ENCODE results near the gene PRSS27. TPM values are rescaled to one million over a fixed set of nuclear protein-coding genes. Genes with fewer than 3 reads are reported as not detected.

PRSS27 gene
- total and polyA plus RNA-seq, 2 donors (not counting 3 experiments of a cell fraction or from before 2014, with no cell fraction given) = 0.33 to 0.53 TPM

- no TSS peak for BruUV-seq (replicated peaks)
Observed at GRCh38 chr16:2700786-2701185, 19.2 kb downstream of the PRSS27 start.

More at GRCh38 chr16:2700786-2701185, 19.2 kb downstream of the PRSS27 start:
- no peak for FAIRE-seq
- Histone ChIP-seq H4K20me1 (replicated peaks; ENCODE audit: control insufficient read depth, extremely low read depth, insufficient read depth, low read length) (no peaks in the 10 kb centered on the region), H3K9ac (replicated peaks; ENCODE audit: extremely low read depth, insufficient read depth, low read length) (no peak overlapping the region), H3K27ac (ENCODE audit: insufficient read depth, low read depth, low read length) (no peak overlapping the region), H3K4me2 (ENCODE audit: insufficient read depth, low read length) (no peak overlapping the region), H3K9me3 (replicated peaks; ENCODE audit: control insufficient read depth, insufficient read depth, low read length) (no peaks in the 10 kb centered on the region), H3K79me2 (ENCODE audit: control insufficient read depth, insufficient read depth, low read length) (no peaks in the 10 kb centered on the region), H2AFZ (ENCODE audit: low read depth, low read length) (no peak overlapping the region), H3K4me3 (replicated peaks in 1 of 3; ENCODE audit: insufficient read depth in 1 of 3, low read depth in 1 of 3, low read length in 3 of 3) (no peak overlapping the region), H3K27me3 (ENCODE audit: control insufficient read depth in 2 of 2, insufficient read depth in 2 of 2, low read length in 2 of 2) (no peaks in the 10 kb centered on the region), H3K4me1 (ENCODE audit: control insufficient read depth, extremely low read depth, insufficient read depth, low read length) (no peaks in the 10 kb centered on the region), H3K36me3 (ENCODE audit: control insufficient read depth in 2 of 2, extremely low read depth in 1 of 2, insufficient read depth in 2 of 2, low read length in 2 of 2) (peaks cover 5 to 57% of the 10 kb centered on the region in 2 experiments), H3K9me1 (replicated peaks; ENCODE audit: control insufficient read depth, extremely low read depth, insufficient read depth, low read length) (no peaks in the 10 kb centered on the region)
- TF ChIP-seq JUN (IDR thresholded peaks at IDR 0.05; ENCODE audit: borderline replicate concordance, insufficient read depth, insufficient read length, low read depth) = no peak
- TF ChIP-seq, protein P1, sequence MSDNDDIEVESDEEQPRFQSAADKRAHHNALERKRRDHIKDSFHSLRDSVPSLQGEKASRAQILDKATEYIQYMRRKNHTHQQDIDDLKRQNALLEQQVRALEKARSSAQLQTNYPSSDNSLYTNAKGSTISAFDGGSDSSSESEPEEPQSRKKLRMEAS (IDR thresholded peaks at IDR 0.05; ENCODE audit: insufficient read depth, insufficient read length) = no peak
- TF ChIP-seq, protein P2, sequence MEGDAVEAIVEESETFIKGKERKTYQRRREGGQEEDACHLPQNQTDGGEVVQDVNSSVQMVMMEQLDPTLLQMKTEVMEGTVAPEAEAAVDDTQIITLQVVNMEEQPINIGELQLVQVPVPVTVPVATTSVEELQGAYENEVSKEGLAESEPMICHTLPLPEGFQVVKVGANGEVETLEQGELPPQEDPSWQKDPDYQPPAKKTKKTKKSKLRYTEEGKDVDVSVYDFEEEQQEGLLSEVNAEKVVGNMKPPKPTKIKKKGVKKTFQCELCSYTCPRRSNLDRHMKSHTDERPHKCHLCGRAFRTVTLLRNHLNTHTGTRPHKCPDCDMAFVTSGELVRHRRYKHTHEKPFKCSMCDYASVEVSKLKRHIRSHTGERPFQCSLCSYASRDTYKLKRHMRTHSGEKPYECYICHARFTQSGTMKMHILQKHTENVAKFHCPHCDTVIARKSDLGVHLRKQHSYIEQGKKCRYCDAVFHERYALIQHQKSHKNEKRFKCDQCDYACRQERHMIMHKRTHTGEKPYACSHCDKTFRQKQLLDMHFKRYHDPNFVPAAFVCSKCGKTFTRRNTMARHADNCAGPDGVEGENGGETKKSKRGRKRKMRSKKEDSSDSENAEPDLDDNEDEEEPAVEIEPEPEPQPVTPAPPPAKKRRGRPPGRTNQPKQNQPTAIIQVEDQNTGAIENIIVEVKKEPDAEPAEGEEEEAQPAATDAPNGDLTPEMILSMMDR (IDR thresholded peaks at IDR 0.05; ENCODE audit: extremely low read depth in 1 of 2, insufficient read depth in 1 of 2, low read depth in 1 of 2, low read length in 2 of 2) = no peak
- no peak for TF ChIP-seq MYC (IDR thresholded peaks at IDR 0.05; ENCODE audit: low read depth, low read length)
- no peak for TF ChIP-seq EZH2 (IDR thresholded peaks at IDR 0.05; ENCODE audit: borderline replicate concordance, low read depth, low read length, severe bottlenecking)
- TF ChIP-seq POLR2A (IDR thresholded peaks at IDR 0.05; ENCODE audit: low read depth, low read length) = no peak
- no peak for TF ChIP-seq FOS (IDR thresholded peaks at IDR 0.05; ENCODE audit: borderline replicate concordance, insufficient read depth, low read length)
- TF ChIP-seq POLR2AphosphoS5 (IDR thresholded peaks at IDR 0.05; ENCODE audit: insufficient read depth, low read depth, low read length) = no peak
- no peak for TF ChIP-seq GATA2 (IDR thresholded peaks at IDR 0.05; ENCODE audit: insufficient read depth, insufficient read length, low read depth, low read length)
- dilution Hi-C loops (cut with MboI; ENCODE audit: extremely low pct_ligation_motif_present, low sequenced_read_pairs) (no loop called here), intact Hi-C loops (cut with micrococcal nuclease) (no loop called here)
- DNase-seq (ENCODE audit: low read depth, low spot score) = no peak
- ChIA-PET CTCF (no interaction called here), POLR2A (no interaction called here)

All from endothelial cell of umbilical vein (primary cell).